Measurements from ENCODE around the gene TMEM14C.

- TF ChIP-seq, protein P1, sequence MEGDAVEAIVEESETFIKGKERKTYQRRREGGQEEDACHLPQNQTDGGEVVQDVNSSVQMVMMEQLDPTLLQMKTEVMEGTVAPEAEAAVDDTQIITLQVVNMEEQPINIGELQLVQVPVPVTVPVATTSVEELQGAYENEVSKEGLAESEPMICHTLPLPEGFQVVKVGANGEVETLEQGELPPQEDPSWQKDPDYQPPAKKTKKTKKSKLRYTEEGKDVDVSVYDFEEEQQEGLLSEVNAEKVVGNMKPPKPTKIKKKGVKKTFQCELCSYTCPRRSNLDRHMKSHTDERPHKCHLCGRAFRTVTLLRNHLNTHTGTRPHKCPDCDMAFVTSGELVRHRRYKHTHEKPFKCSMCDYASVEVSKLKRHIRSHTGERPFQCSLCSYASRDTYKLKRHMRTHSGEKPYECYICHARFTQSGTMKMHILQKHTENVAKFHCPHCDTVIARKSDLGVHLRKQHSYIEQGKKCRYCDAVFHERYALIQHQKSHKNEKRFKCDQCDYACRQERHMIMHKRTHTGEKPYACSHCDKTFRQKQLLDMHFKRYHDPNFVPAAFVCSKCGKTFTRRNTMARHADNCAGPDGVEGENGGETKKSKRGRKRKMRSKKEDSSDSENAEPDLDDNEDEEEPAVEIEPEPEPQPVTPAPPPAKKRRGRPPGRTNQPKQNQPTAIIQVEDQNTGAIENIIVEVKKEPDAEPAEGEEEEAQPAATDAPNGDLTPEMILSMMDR (IDR thresholded peaks at IDR 0.05; ENCODE audit: poor library complexity, severe bottlenecking), result no peak
- TF ChIP-seq SMC3 (conservative IDR thresholded peaks at IDR 0.05; ENCODE audit: poor library complexity) (no peak), EZH2 (IDR thresholded peaks at IDR 0.05; ENCODE audit: borderline replicate concordance, insufficient read depth, low read length, poor library complexity, severe bottlenecking) (no peak), MXI1 (conservative IDR thresholded peaks at IDR 0.05; ENCODE audit: poor library complexity, severe bottlenecking) (no peak), POLR2AphosphoS5 (IDR thresholded peaks at IDR 0.05) (no peak), EP300 (conservative IDR thresholded peaks at IDR 0.05; ENCODE audit: poor library complexity, severe bottlenecking) (no peak), RAD21 (conservative IDR thresholded peaks at IDR 0.05) (no peak)
Measured at GRCh38 chr6:10771371-10771894, 48.6 kb downstream of the TMEM14C start.

Data from neural cell (in vitro differentiated cells).